CD4-positive, alpha-beta T cell treated with Interleukin-10 for 1 hour (primary cell): ENCODE measurements around the gene LIF.
A peak's percentile ranks its signal among the peaks of the same experiment; 100 is the strongest.

Experiments used
- DNase-seq: peaks from one replicate; pipeline ENCODE4 v3.0.0-alpha.2; 2020

Gene LIF

GRCh38 chr22:30262917-30263741 lies 16.6 kb upstream of the LIF start:
- peak; percentile 81 for DNase-seq

DNA sequence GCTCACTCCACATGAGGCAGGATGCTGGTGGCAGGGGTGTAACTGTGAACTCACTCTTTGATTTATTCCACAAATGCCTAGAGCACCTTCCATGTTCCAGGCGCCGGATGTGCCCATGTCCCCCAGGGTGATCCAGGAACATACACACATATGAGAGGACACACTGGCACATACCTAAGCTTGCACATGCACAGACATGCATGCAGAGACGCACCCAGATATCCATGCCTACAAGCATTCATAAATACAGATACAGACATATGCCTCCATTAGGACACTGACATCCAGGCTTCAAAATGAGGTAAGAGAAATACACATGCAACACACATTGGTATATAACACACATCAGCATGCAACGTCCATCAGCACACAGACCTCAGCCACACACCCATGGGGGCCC lies 15.6 kb upstream of the LIF start:
- no peak for DNase-seq

- no peak for DNase-seq
Observed at GRCh38 chr22:30261134-30261533, 14.6 kb upstream of the LIF start.

GRCh38 chr22:30260682-30261081 lies 14.1 kb upstream of the LIF start:
- no peak for DNase-seq

GRCh38 chr22:30260276-30260675 lies 13.7 kb upstream of the LIF start:
- DNase-seq, result no peak

GRCh38 chr22:30254314-30254713 lies 7.8 kb upstream of the LIF start:
- no peak for DNase-seq

GRCh38 chr22:30253205-30253852 lies 6.8 kb upstream of the LIF start:
- no peak for DNase-seq

GRCh38 chr22:30252411-30253204 lies 6.0 kb upstream of the LIF start:
- no peak for DNase-seq

- no peak for DNase-seq
Observed at GRCh38 chr22:30251711-30252110, 5.2 kb upstream of the LIF start.

DNA sequence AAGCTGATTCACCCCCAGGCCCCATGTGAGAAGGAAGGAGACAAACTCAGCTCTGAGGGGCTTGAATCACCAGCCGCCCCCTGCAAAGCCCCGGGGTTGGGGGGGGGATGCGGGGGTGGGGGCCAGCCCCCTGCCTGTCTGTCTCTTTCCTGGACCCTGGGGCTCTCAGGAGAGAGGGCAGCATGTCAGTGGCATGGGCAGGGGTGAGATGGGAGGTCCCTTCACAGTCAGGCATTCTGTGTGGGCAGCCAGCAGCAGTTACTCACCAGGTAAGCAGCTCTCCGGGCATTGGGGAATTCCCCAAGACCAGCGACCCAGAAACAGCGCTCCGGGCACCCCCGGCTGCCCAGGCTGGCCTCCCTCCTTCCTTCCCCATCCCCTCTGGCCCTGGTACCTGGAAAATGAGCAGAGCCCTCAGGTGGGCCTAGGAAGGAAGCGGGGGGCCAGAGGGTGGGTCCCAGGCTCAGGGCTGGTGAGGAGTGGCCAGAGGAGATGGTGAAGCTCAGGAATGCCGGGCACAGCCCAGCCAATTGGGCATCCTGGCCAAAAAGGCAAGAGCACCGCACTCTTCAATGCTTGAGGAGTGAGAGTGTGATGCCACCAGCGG lies 4.2 kb upstream of the LIF start:
- DNase-seq, result no peak

DNA sequence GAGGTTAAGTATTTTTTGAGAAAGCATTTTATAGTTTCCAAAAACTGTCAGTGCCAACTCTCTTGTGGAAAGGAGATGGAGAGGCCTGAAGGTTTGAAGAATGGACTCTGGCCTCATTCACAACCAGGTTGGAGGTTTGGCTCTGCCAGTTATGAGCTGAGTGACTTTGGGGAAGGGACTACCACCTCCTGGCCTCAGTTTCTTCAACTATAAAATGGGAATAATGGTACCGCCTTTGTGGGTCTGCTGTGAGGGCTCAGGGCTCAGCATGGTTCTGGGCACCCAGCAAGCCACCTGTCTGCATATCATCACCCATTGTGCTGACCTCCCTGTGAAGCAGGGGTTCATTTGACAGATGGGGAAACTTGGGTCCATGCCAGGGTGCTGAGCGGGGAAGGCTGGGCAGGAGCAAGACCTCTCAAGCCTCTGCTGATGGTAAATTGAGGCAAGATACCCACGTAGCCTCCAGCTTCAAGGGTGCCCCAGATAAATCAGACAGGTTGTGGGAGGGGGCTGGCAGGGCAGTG lies 3.5 kb upstream of the LIF start:
- no peak for DNase-seq

DNA sequence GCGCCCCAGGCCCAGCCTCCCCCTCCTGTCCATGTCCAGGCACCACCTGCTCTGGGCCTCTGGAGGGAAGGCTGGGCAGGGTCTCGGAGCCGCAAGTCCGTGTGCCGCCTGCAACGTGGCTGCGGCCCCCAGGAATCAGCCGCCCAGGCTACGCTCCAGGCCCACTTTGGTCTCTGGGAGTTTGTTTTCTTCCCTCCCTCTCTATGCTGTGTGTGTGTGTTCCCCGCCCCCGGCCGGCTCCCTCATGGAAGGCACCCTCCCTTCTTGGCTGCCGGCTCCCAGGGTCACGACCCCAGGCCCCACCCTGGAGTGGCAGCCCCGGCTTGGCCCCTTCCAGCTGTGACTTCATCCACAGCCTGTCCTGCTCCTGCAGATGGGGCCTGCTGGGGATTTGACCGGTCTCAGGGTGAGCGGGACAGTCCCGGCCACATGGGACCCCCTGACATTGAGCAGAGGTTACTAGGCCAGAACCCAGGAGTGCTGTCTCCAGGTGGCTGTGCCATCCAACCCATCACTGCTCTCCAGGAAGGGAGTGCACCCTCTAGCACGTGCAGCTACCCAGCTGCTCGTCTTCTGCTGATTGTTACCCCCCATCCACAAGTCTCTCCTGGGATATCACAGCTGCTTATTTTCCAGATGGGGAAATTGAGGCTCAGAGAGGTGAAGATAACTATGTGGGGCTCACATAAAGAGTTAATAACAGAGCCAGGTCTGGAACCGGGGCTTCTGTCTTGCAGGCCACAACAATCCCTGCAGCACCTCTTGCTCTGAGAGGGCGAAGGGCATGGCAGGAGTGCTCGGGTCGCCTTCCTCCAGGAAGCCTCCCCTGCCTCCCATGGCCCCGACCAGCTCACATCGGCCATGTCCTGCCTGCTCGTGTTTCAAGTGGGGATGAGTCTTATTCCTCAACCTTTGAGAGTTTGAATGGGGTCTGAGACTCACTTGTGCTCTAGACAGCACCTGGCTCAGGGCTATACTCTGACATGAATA lies 2.8 kb upstream of the LIF start:
- DNase-seq, result no peak

- DNase-seq, result no peak
Observed at GRCh38 chr22:30248484-30248883, 1.9 kb upstream of the LIF start.

GRCh38 chr22:30247974-30248373 lies 1.4 kb upstream of the LIF start:
- no peak for DNase-seq

DNA sequence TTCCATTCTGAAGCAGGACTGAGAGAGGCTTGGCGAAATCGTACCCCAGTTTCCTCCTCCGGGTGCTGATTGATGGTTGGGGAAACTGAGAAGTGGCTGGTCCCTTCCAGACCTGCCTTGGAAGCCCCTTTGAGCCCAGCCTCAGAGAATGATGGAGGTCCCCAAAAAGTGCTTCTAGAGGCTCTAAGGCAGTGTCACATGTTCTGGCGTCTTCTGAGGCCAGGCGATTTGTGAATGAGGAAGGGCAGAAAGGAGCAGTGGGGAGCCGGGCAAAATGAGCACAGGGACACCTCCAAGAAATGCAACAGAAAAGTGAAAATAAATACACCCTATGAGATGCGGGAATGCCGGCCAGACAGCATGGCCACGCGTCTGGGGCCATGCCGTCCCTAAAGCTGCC lies 1.0 kb upstream of the LIF start:
- no peak for DNase-seq

DNA sequence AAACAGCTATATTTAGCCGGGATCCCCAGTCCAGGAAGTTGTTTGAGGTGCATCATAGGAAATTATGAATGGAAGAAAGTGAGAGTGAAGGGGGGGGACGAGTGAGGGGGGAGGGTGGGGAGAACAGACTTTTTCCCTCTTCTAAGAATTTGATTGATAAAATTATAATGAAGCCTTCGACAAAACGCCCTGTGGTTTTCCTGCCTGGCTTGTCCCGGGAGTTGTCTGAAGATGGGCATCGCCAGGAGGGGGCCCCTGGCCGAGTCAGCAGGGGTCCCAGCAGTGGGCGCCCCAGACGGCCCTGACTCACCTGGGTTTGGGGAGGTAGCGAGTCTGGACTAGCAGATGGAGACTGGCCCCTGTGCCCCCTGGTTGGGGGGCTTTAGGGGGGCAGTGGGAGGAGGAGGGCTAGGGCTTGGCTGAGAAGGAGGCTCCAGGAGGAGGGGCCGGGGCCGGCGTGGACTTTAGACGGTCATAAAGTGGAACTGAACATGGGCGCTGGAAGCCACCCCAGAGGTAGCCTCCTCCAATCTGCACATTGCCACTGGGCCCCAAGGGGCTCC lies 336 bp upstream of the LIF start:
- DNase-seq, result no peak

GRCh38 chr22:30245181-30245984 lies 1.2 kb downstream of the LIF start:
- DNase-seq, result no peak

DNA sequence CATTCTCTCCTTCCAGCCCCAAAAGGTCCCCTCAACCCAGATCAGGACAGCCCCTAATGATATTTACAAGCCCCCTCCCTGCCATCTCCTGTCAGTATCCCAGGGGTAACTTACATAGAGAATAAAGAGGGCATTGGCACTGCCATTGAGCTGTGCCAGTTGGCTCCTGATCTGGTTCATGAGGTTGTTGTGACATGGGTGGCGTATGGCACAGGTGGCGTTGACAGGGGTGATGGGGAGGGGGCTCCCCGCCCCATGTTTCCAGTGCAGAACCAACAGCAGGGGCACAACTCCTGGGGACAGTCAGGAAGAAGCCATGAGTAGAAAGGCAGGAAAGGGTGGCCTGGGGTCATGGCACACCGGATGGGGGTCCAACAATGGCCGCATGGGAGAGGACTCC lies 1.9 kb downstream of the LIF start:
- no peak for DNase-seq

GRCh38 chr22:30244066-30244465 lies 2.5 kb downstream of the LIF start:
- DNase-seq, result no peak

- no peak for DNase-seq
Observed at GRCh38 chr22:30243661-30244060, 2.9 kb downstream of the LIF start.
